Body of pancreas (tissue), 4 donors: Measurements from ENCODE around the gene RAB6B.

Experiments
- POLR2A ChIP-seq, 3 donors: fragments of 450-650 bp; IDR thresholded peaks; one replicate each; pipeline ENCODE4 v1.6.1; 2016; ENCODE audit warnings: antibody characterized with exemption in 3 of 3, mild to moderate bottlenecking in 2 of 3
- TF ChIP-seq, protein P1 (sequence below), 7 experiments: fragments of 450-650 bp in 4 of 7; fragments of 200-600 bp in 3 of 7; sonication (generic) in 3 of 7; IDR thresholded peaks; one replicate each; pipeline ENCODE4 v1.5.1; 2016 to 2019; ENCODE audit warnings: antibody characterized with exemption in 7 of 7

DNA sequence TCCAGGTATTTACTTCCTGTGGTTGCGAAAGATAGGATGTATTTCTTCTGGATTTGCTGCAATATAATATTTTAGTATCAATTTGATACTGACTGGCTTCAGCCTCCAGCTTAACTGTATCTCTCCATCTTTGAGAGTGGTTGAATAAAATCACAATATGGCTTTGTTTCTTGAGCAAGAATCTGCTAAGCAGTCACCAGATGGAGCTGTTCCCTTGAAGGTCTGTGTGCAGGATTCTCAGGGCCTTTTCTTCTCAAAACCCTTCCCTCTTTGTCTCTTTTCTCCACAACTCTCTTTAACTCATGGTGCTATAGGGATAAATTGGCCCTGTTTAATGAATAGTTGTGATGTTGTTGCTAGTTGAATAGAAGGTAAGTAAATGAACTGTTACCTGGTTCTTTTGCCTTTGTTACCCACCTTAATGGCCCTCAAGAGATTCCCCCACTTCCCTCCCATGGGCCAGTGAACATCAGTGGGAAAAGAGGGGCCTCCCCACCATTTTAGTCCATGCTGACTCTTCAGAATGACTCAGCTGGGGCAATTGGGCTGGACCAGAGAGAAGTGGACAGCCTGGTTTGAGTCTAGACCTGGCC, 34.8 kb upstream of the RAB6B start:
- TF ChIP-seq, protein P1, sequence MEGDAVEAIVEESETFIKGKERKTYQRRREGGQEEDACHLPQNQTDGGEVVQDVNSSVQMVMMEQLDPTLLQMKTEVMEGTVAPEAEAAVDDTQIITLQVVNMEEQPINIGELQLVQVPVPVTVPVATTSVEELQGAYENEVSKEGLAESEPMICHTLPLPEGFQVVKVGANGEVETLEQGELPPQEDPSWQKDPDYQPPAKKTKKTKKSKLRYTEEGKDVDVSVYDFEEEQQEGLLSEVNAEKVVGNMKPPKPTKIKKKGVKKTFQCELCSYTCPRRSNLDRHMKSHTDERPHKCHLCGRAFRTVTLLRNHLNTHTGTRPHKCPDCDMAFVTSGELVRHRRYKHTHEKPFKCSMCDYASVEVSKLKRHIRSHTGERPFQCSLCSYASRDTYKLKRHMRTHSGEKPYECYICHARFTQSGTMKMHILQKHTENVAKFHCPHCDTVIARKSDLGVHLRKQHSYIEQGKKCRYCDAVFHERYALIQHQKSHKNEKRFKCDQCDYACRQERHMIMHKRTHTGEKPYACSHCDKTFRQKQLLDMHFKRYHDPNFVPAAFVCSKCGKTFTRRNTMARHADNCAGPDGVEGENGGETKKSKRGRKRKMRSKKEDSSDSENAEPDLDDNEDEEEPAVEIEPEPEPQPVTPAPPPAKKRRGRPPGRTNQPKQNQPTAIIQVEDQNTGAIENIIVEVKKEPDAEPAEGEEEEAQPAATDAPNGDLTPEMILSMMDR (IDR thresholded peaks at IDR 0.05), result peak in 6 of 7 experiments; percentile 14 to 55 (median 45)
- no peak for TF ChIP-seq POLR2A (IDR thresholded peaks at IDR 0.05)
